HG02885 (cell line): ENCODE measurements around the gene KRT83.

Experiments used
- ATAC-seq: cut with Tn5 transposase; IDR thresholded peaks from one replicate; pipeline ENCODE4 v1.9.1; 2021; ENCODE audit warnings: mild to moderate bottlenecking; ENCODE audit not compliant: unreplicated experiment, poor library complexity

Gene KRT83

GRCh38 chr12:52268212-52268611, 53.0 kb downstream of the KRT83 start:
- ATAC-seq: no peak

GRCh38 chr12:52267699-52268098, 53.5 kb downstream of the KRT83 start:
- no peak for ATAC-seq

- ATAC-seq: no peak
Observed at GRCh38 chr12:52267266-52267665, 53.9 kb downstream of the KRT83 start.

- ATAC-seq: no peak
Observed at GRCh38 chr12:52266514-52266913, 54.7 kb downstream of the KRT83 start.

GRCh38 chr12:52264435-52264825, 56.8 kb downstream of the KRT83 start:
- no peak for ATAC-seq
